GM12864 (cell line): ENCODE measurements around the gene PRR7.

ENCODE experiments used
- DNase-seq: peaks from one replicate; pipeline ENCODE4 v3.0.0-alpha.2; 2011; ENCODE audit warnings: low read depth
- H3K4me3 ChIP-seq: 2 replicates; pipeline ENCODE4 v1.5.1; 2011; ENCODE audit warnings: mild to moderate bottlenecking, low read depth, low read length, control low read depth
- CTCF ChIP-seq: IDR thresholded peaks from 2 replicates; pipeline ENCODE4 v1.5.1; 2011; ENCODE audit warnings: low read depth, mild to moderate bottlenecking, moderate library complexity, low read length, control low read depth, inconsistent platforms; ENCODE audit errors: missing control alignments

PRR7 gene

GRCh38 chr5:177434437-177434836 is 12.2 kb upstream of the PRR7 start:
- no peak overlapping the region for H3K4me3 ChIP-seq
- DNase-seq: no peak
- no peak for TF ChIP-seq CTCF

GRCh38 chr5:177434942-177435738 is 11.5 kb upstream of the PRR7 start:
- no peak overlapping the region for H3K4me3 ChIP-seq
- no peak for TF ChIP-seq CTCF
- no peak for DNase-seq

GRCh38 chr5:177435847-177436536 is 10.6 kb upstream of the PRR7 start:
- DNase-seq: no peak
- no peak overlapping the region for H3K4me3 ChIP-seq
- TF ChIP-seq CTCF: no peak

- no peak for TF ChIP-seq CTCF
- DNase-seq: no peak
- H3K4me3 ChIP-seq: no peak overlapping the region
These were observed 9.0 kb upstream of the PRR7 start for GRCh38 chr5:177437623-177438022.

GRCh38 chr5:177438468-177438867 is 8.1 kb upstream of the PRR7 start:
- TF ChIP-seq CTCF: no peak

GRCh38 chr5:177439518-177440053 is 7.0 kb upstream of the PRR7 start:
- DNase-seq: no peak
- no peak for TF ChIP-seq CTCF
- H3K4me3 ChIP-seq: no peak overlapping the region

More at GRCh38 chr5:177438468-177438867, 8.1 kb upstream of the PRR7 start:
- no peak for DNase-seq
- H3K4me3 ChIP-seq: no peak overlapping the region
